KOPT-K1 (cell line): Measurements from ENCODE around the gene TNNC1.

Source experiments
- H3K27ac ChIP-seq: fragments of 200-600 bp; sonication (generic); 2 replicates; pipeline ENCODE4 v1.5.1; 2016; ENCODE audit warnings: antibody characterized with exemption, mild to moderate bottlenecking, low read depth, low read length; ENCODE audit not compliant: poor library complexity, severe bottlenecking
- H3K36me3 ChIP-seq: fragments of 200-600 bp; sonication (generic); 2 replicates; pipeline ENCODE4 v1.5.1; 2017; ENCODE audit warnings: antibody characterized with exemption, mild to moderate bottlenecking, low read length, moderate library complexity; ENCODE audit not compliant: insufficient read depth
- H3K9me3 ChIP-seq: fragments of 200-600 bp; sonication (generic); 2 replicates; pipeline ENCODE4 v1.5.1; 2017; ENCODE audit warnings: antibody characterized with exemption, low read length, mild to moderate bottlenecking; ENCODE audit not compliant: insufficient read depth, poor library complexity, severe bottlenecking

TNNC1 gene

DNA sequence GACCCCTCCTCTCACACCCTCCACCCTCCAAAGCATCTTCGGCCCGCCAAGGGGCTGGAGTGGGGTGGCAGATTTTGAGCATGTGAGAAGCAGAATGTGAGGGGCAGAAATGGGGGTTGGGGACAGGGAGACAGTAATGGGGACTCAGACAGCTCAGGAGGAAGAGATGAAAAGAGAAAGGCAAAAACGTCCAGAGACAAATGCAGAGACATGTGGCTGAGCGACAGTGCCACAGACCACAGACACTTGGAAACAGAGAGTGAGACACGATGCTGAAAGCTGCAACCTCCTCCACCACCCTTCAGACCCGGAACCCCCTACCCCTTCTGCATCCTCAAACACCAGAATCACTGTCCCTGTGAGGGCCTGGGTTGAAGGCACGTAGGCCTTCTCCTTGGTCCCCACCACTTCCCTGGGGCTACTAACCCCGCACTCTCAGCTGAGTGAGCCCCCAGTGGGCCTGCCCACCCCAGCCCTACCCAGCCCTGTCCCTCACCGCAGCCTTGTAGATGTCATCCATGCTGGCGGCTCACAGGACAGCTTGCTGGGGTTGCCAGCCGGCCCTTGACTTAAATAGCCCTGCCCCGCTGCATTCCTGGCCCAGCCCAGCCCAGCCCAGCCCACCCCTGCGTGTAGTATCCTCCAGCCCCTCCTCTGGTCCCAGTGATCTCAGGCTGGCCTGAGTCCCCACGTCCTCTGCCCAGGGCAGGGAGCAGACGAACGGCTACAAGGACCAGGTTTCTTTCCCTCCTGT, at the start of gene TNNC1:
Gene TNNC1 (minus strand): TSS at position 546 of the 754 bp plus-strand sequence. CDS start 26 bp downstream, at position 520.
- Histone ChIP-seq H3K9me3 (no peaks in the 10 kb centered on the region), H3K27ac (peak within 1 kb of the TSS; percentile 83), H3K36me3 (peaks cover 14% of the 10 kb centered on the region)

DNA sequence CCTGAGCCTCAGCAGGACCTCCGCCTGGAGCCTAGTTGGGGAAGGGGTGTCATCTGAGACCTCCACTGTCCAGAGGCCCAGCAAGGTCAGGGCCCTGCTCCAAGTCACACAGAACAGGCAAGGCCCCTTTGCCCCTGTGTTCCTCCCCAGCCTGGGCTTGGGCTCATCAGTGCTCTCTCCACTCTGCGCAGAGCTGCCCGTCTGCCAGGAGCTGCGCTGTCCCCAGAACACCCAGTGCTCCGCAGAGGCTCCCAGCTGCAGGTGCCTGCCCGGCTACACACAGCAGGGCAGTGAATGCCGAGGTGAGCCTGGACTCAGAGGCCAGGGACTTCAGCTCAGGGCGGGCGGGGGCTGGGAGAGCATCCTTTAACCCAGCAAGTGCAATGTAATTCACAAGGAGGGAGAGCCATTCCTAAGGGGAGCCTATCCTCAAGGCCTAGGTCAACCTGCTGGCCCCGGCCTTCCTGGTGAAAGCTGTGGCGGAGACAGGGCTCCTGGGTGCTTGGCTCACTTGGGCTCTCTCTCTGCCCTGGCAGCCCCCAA, 49.0 kb upstream of the TNNC1 start:
- no peak overlapping the region for H3K27ac ChIP-seq
- no peaks in the 10 kb centered on the region for H3K9me3 ChIP-seq
- H3K36me3 ChIP-seq = no peaks in the 10 kb centered on the region

DNA sequence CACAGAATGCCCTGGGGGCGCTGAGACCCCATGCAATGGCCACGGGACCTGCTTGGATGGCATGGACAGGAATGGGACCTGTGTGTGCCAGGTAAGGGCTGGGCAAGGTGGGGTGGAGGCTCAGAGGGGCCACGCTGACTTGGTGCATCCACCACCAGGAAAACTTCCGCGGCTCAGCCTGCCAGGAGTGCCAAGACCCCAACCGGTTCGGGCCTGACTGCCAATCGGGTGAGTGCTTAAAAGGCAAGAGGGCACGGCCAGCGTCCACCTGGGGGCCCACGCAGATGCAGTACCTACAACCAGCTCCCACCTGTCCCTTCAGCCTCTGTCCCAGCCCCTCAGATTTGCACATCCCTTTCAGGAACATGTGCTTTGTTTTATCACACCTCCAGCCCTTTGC, 48.2 kb upstream of the TNNC1 start:
- Histone ChIP-seq H3K36me3 (no peaks in the 10 kb centered on the region), H3K27ac (no peak overlapping the region), H3K9me3 (no peaks in the 10 kb centered on the region)

DNA sequence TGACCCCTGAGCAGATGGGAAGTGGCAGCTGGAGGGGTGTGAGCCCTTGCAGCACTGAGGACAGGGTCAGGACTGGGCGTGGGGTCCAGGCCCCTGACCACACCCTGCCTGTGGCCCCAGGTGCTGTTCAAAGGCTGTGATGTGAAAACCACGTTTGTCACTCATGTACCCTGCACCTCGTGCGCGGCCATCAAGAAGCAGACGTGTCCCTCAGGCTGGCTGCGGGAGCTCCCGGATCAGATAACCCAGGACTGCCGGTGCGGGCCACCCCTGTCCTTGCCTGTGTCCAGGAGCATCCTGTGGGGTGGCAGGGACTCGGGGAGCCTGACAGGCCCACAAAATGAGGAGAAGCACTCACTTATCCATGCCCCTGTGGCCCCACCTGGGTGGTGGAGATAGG, 47.2 kb upstream of the TNNC1 start:
- no peaks in the 10 kb centered on the region for H3K36me3 ChIP-seq
- H3K9me3 ChIP-seq = no peaks in the 10 kb centered on the region
- H3K27ac ChIP-seq = no peak overlapping the region

DNA sequence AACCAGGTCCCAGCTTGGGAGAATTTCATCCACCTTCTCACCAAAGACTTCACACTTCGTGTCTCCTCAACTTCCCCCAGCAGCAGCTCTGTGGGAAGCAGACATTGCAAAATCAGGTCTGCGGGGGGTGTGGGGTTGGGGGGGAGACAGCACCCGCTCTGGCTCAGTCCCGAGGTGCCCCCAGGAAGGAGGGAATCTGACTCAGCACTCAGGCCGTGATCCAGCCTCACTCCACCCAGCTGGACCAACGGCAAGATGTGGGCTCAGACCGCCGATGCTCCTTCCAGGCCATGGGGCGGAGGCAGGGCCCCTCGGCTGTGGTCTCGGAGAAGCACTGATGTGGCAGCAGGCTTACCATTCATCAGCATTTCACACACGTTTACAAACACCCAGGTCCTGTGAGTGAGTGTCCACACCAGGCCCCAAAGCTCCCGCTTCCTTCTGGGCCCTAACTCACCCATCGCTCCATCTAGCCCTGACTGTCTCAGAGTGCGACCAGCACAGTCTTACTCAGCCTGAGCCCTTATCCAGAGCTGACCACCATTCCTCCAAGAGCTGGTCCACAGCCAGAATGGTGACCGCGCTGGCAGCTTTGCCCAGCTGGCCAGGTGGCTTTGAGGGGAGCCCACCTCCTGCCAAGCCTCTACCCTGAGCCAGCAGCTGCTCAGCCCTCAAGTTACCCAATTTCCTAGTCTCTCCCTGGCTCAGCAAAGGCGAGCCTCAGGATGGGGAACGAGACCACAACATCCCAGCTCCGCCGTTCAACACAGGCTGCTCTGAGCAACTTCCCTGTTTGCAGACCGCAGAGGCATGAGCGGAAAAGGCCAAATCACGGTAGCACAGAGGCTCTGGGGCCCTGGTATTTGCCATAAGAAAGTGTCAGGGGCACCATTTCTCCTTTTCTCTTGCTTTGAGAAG, 44.6 kb upstream of the TNNC1 start:
- Histone ChIP-seq H3K9me3 (no peaks in the 10 kb centered on the region), H3K27ac (no peak overlapping the region), H3K36me3 (peaks cover 3% of the 10 kb centered on the region; the same call in 1 of the 2 replicates)

DNA sequence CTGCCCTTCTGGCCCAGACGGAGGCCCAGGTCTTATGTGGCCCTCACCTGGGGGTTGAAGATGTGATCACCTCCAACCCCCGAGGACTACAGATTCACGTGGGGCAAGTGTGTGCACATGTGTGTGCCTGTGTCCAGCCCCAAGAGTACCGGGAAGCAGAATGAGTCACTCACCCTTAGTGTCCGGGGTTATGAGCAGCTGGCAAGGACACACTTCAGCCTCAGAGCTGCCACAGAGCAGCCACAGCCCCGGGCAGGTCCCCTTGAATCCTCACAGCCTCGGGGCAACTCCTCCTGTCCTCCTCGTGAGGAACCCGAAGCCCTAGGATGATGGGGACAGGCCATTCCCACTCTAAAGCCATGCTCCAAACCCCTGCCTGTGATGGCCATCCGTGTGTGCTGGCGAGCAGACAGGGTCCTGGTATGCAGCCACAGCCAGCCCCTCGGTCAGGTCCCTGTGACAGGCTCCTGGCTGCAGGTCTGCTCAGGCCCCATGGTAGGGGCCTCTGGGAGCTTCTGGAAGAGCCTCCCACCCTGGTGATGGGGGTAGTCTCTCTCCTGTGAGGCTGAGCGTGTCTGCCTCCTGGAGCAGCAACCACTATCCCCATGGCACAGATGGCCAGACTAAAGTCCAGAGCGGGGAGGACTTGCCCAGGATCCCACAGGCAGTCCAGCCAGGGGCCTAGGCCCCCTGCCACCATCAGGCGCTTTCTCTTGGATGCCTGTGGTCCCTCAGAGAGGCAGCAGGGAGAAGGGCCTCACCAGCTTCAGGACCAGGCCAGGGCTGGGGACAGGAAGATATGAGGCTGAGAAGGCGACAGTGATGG, 42.1 kb upstream of the TNNC1 start:
- Histone ChIP-seq H3K36me3 (peaks cover 27% of the 10 kb centered on the region), H3K9me3 (no peaks in the 10 kb centered on the region), H3K27ac (no peak overlapping the region)

DNA sequence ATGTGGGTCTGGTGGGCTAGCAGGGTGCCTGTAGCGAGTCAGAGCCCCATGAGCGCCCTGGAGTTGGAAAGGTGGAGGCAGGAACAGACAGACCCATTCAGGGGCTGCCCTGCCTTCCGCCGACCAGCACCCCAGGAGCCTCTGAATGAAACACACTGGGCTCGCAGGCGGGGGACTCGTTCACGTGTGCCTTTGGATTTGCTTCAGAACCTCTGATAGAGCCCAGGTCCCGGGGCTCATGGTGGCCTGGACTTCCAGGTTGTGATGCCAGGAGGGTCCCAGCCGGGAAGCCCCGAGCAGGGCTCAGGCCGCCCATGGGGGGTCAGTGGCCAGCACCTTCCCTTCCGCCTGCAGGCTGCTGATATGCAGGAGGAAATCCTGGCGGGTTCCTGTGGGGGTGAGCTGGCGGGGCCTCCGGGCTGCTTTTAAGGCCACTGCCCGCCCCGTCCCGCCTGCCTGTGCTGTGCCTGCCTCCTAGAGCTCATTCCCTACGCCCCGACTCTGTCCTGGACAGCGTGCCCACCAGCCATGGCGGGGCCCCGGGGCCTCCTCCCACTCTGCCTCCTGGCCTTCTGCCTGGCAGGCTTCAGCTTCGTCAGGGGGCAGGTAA, 41.1 kb upstream of the TNNC1 start, which contains the start of gene STAB1:
Gene STAB1 (plus strand): TSS at position 453 of the 610 bp plus-strand sequence. CDS start 76 bp downstream, at position 529.
- Histone ChIP-seq H3K9me3 (no peaks in the 10 kb centered on the region), H3K36me3 (peaks cover 37% of the 10 kb centered on the region), H3K27ac (no peak within 1 kb of the TSS)

DNA sequence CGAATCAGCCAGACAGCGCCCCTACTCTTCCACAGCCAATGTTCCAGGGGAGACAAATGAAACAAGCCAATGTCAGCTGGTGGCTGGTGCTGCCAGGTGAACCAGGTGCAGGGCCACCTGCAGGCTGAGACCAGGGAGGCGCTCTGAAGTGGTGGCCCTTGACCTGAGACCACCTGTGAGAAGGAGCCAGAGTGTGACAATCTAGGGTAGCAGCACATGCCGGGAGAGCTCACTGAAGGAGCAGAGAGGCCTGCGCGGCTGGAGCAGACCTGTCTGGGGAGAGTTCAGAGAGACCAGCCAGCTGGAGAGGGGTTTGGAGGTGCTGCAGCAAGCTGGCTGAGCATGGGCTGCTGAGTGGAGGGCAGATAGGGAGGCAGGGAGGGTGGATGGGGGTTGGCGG, 40.6 kb upstream of the TNNC1 start:
- Histone ChIP-seq H3K27ac (no peak overlapping the region), H3K36me3 (peaks cover 43% of the 10 kb centered on the region), H3K9me3 (no peaks in the 10 kb centered on the region)

DNA sequence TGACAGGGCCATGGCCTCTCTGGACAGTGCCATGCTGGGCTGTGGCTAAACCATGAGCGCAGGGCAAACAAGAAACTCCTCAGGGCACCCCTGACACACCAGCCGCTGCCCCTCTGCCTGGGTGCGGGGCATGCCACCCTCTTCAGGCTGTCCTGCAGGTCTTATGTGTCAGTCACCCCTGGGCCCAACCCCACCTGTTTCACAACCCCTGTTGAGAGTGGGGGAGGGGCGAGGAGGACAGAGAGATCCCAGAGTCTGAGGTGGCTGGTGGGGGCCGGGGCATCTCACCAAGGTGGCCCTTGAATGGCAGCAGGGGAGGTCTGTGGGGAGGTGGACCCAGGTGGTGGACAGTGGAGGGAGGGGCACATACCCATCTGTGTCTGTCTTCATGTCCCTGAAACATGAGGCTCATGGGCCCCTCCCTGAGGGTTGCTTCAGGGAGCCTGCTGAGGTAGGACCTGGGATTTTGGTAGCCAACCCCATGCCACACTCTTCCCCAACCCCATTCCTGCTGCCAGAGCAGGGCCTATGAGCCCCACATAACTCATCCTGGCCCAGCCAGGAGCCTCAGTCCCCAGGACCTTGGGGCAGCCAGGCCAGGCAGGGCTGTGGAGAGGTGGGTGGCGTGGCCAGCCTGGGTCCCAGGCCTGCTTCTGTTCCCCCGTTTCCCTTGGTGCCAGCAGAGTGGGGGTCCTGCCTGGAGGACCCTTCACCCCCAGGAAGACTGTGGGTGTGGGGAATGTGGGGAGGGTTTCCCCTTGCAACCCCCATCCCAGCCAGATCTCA, 39.6 kb upstream of the TNNC1 start:
- H3K9me3 ChIP-seq = no peaks in the 10 kb centered on the region
- H3K36me3 ChIP-seq = peaks cover 52% of the 10 kb centered on the region
- no peak overlapping the region for H3K27ac ChIP-seq

DNA sequence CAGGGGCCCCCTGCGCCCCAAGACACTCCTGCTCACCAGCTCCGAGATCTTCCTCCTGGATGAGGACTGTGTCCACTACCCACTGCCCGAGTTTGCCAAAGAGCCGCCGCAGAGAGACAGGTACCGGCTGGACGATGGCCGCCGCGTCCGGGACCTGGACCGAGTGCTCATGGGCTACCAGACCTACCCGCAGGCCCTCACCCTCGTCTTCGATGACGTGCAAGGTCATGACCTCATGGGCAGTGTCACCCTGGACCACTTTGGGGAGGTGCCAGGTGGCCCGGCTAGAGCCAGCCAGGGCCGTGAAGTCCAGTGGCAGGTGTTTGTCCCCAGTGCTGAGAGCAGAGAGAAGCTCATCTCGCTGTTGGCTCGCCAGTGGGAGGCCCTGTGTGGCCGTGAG, 38.2 kb upstream of the TNNC1 start:
- Histone ChIP-seq H3K36me3 (peaks cover 65% of the 10 kb centered on the region), H3K27ac (no peak overlapping the region)

DNA sequence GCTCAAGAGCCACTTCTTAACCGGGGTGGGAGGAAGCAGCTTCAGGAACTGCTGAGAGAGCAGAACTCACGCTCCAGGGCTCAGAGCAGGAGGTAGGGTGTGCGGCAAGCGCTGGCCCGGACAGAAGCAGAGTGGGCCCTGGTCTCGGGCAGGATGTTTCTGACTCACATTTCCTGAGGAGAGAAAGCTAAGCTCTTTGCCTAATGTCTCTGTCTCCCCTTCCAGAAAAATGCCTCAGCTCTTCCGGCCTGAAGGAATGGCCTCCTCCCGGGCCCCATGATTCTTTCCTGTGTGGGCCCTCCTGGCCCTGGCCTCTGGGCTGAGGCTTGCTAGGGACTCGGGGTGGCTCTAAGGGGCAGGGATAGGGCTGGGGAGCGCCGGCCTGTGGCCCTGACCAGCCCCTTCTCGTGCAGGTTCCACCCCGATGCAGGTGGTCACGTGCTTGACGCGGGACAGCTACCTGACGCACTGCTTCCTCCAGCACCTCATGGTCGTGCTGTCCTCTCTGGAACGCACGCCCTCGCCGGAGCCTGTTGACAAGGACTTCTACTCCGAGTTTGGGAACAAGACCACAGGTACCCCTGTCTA, 37.2 kb upstream of the TNNC1 start:
- Histone ChIP-seq H3K36me3 (peaks cover 76% of the 10 kb centered on the region), H3K9me3 (no peaks in the 10 kb centered on the region), H3K27ac (no peak overlapping the region)

More for the DNA sequence above, 38.2 kb upstream of the TNNC1 start:
- no peaks in the 10 kb centered on the region for H3K9me3 ChIP-seq

DNA sequence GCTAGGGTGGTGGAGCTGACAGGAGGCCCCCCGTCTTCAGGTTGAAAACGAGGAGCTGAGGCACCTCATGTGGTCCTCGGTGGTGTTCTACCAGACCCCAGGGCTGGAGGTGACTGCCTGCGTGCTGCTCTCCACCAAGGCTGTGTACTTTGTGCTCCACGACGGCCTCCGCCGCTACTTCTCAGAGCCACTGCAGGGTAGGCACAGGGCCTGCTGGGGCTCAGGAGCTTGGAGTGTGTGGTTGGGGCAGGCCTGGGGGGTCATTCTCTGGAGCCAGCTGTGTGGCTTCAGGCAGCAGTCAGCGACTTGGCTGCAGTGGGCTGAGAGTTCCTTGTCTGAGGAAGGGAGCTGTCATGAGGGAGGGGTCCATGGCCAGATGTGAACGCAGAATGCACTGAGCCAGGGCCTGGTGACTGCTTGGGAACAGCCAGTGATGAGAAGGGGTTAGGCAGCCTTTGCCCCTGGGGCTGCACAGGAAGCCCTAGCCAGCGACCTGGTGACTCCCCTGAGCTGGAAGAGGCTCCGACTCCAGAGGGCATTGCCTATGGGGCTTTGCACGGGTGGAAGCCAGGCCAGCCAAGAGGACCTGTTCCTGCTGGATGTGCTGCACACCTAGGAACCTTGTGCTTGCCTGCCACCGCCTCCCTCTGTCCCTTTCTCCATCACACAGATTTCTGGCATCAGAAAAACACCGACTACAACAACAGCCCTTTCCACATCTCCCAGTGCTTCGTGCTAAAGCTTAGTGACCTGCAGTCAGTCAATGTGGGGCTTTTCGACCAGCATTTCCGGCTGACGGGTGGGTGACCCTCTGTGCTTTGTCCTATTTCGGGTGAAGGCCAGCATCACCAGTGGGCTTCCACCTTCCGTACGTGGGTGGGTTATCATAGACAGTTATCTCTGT, 36.4 kb upstream of the TNNC1 start:
- no peak overlapping the region for H3K27ac ChIP-seq
- peaks cover 83% of the 10 kb centered on the region for H3K36me3 ChIP-seq
- no peaks in the 10 kb centered on the region for H3K9me3 ChIP-seq
